ENCODE results near the gene DGUOK.
"Not testable (repeated sequence)": the region's sequence is repeated elsewhere in the genome, so short reads cannot be mapped to it uniquely, and the experiment has no call there.

The DGUOK gene

DNA sequence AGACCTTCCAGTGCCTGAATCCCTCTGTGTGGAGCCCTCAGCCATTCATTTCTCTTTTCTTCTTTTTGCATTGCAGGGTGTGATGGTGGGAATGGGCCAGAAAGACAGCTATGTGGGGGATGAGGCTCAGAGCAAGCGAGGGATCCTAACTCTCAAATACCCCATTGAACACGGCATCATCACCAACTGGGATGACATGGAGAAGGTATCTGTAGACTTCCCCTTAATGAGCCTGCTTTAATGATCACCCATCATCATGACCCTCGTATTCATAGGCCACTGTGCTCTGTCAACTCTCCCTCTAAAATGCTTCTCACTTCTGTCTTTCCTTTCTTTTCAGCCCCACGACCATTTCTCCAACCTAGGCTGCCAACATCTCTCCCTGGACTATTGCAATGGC lies 24.4 kb upstream of the DGUOK start:
- DNase-seq, result no peak

GRCh38 chr2:73903313-73903712 lies 23.4 kb upstream of the DGUOK start:
- DNase-seq, result no peak

DNA sequence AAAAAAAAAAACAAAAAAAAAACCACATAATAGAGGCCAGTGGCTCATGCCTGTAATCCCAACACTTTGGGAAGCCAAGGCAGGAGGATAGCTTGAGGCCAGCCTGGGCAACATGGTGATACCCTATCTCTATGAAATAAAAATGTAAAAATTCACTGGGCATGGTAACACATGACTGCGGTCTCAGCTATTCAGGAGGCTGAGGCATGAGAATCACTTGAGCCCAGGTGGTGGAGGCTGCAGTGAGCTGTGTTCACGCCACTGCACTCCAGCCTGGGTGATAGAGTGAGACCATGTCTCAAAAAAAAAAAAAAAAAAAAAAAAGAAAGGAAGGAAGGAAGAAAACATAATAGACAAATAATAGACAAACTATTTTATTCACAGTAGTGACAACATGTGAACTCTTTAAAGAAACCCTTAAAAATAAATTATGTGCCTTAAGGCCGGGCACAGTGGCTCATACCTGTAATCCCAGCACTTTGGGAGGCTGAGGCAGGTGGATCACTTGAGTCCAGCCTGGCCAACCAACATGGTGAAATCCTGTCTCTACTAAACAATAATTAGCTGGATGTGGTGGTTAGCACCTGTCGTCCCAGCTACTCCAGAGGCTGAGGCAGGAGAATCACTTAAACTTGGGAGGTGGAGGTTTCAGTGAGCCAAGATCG lies 22.6 kb upstream of the DGUOK start:
- not testable (repeated sequence) for DNase-seq

DNA sequence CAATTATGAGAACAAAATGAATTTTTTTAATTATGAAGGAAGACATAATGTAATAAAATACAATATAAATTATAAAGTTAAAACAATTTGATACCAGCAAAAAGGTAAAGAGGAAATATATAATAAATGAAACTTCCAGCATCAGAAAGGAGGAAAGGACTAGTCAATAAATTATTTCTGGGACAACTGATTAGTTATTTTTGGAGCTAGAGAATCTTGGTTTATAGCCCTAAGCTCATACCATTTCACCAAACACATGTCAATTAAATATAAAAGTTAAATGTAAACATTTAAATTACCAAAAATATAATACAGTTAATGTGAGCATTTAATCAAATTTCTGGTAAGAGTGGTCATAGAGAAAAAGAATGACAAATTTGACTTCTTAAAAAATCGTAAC lies 21.7 kb upstream of the DGUOK start:
- no peak for DNase-seq

DNA sequence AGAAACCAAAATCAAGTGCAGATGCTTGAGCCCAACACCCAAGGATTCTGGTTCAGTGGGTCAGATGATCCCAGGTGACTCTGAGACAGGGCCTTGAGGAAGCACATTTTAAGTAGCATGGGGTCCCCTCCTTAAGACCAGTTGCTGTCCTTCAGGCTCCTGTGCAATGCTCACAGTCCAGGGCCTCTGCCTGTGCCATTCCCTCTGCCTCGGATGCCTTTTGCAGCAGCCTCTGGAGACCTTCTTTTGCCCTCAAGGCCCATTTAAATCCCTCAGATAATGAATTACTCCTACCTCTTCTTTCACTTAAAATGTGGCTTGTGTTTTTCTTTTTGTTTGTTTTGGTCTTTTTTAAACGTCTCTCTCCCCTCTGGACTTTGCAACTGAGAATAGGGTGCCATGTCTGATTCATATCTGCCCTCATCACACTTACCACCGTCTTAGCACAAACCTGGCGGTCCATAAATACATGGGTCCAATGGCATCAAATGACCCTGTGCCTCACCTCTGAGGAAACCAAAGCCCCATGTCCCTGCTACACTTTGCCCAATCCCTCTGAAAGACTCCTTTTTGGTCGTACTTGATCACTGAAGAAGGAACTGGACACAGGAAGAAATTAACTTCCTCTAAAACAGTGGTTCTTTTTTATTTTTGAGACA lies 19.7 kb upstream of the DGUOK start:
- no peak for DNase-seq

- peak; percentile 44 for DNase-seq
These were observed 18.7 kb upstream of the DGUOK start for GRCh38 chr2:73907840-73908452.

DNA sequence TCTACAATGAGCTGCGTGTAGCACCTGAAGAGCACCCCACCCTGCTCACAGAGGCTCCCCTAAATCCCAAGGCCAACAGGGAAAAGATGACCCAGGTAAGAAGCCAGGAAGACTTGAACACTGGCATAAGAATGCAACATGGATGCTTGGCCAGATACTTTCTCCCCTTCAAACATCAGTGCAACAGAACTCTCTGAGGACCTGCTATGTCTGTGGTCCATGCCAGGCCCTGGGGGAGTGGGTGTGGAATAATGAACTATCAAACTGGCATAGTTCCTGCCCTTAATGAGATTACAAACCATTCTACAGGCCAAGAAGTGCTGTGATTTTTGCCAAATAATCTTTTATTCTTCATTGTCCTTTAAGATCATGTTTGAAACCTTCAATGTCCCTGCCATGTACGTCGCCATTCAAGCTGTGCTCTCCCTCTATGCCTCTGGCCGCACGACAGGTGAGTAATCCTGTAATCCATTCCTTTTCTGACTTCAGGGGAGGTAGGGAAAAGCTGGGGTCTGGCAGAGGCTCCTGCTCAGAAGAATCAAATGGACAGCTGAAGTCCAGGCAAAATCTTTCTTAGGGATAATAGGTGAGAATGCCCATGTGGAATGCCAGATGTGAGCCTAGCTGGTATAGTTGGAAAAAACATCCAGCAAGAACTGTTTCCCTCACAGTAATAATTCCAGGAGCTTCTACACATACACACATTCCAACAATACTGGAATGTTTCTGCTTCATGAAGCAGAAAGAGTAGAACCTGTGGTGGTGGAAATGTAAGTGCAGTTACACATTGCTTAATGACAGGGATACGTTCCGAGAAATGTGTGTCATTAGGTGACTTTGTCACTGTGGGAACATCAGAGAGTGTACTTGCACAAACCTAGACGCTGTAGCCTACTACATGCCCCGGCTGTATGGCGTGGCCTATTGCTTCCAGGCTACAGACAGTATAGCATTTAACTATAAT lies 17.7 kb upstream of the DGUOK start:
- no peak for DNase-seq

- no peak for DNase-seq
These were observed 15.7 kb upstream of the DGUOK start for GRCh38 chr2:73910873-73911547.

- no peak for DNase-seq
These were observed 15.0 kb upstream of the DGUOK start for GRCh38 chr2:73911548-73912208.

GRCh38 chr2:73913414-73914054 lies 13.1 kb upstream of the DGUOK start:
- DNase-seq, result no peak

GRCh38 chr2:73914667-73915066 lies 12.0 kb upstream of the DGUOK start:
- no peak for DNase-seq

DNA sequence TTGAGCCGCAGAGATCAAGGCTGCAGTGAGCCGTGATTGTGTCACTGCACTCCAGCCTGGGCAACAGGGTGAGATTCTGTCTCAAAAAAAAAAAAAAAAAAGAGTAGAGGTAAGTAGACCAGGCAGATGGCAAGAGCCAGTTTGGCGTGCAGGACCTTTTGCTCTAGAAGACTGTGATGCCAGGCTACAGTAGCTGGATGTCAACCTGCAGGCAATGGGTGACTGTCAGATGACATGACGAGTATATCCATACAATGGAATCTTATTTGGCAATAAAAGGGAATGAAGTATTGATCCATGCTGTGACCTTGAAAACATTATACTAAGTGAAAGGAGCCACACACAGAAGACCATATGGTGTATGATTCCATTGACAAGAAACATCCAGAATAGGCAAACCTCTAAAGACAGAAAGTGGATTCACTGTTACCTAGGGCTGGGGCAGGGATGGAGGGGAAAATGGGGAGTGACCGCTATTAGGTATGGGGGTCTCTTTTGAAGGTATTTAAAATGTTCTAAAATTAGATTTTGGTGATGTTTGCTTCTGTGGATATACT lies 11.2 kb upstream of the DGUOK start:
- no peak for DNase-seq

DNA sequence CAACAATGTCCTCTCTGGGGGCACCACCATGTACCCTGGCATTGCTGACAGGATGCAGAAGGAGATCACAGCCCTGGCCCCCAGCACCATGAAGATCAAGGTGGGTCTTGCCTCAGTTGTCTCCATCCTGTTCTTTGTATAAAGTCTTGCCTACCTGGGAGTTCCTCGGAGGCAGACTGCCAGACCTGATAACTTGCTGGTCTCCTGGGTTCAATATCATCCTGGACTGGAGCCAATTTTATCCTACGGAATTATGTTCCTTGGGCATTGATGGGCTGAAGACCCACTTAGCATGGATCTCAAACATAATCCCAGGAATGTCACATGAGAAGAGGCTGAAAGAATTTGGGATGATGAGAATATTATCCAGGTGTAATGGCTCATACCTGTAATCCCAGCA lies 10.0 kb upstream of the DGUOK start:
- no peak for DNase-seq

- no peak for DNase-seq
These were observed 9.4 kb upstream of the DGUOK start for GRCh38 chr2:73917296-73917695.

GRCh38 chr2:73917696-73918207 lies 8.9 kb upstream of the DGUOK start:
- DNase-seq, result no peak

DNA sequence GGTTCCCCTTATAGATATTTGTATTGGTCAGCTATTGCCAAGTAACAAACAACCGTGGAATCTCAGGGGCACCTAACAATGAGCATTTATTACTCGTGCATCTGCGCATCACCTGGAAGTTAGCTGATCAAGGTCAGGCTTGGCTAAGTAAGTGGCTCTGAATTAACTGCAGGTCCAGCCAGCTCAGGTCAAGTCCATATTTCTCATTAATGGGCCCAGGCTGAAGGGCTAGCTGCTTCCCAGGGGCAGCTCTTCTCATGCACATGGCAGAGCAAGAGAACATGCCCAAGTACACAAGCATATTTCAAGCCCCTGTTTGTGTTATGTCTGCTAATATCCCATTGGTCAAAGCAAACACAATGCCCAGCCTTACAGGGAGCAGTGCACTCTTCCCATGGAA lies 7.8 kb upstream of the DGUOK start:
- no peak for DNase-seq

DNA sequence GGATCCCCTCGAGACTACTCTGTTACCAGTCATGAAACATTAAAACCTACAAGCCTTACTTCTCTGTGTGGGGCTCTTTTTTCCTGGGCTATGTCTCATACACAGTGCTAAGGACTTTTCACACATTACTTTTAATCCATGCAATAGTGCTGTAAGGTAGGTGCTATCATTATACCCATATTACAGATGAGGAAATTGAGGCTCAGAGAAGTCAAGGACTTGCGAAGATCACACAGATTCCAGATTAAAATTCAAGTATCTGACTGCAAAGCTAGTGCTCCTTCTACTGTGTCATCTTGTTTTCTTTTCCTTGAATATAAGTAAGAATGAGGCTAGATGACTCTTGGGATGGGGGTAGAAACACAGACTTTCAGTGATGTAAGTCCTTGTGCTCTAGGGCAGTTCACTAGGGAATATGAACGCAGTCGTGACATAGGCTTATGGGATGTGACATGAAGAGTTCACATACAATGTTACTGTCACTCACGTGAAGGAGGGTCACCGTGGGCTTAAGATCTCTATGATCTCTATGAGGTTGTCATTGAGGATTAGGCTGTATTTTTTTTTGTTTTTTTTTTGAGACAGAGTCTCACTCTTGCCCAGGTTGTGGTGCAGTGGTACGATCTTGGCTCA lies 7.0 kb upstream of the DGUOK start:
- no peak for DNase-seq

DNA sequence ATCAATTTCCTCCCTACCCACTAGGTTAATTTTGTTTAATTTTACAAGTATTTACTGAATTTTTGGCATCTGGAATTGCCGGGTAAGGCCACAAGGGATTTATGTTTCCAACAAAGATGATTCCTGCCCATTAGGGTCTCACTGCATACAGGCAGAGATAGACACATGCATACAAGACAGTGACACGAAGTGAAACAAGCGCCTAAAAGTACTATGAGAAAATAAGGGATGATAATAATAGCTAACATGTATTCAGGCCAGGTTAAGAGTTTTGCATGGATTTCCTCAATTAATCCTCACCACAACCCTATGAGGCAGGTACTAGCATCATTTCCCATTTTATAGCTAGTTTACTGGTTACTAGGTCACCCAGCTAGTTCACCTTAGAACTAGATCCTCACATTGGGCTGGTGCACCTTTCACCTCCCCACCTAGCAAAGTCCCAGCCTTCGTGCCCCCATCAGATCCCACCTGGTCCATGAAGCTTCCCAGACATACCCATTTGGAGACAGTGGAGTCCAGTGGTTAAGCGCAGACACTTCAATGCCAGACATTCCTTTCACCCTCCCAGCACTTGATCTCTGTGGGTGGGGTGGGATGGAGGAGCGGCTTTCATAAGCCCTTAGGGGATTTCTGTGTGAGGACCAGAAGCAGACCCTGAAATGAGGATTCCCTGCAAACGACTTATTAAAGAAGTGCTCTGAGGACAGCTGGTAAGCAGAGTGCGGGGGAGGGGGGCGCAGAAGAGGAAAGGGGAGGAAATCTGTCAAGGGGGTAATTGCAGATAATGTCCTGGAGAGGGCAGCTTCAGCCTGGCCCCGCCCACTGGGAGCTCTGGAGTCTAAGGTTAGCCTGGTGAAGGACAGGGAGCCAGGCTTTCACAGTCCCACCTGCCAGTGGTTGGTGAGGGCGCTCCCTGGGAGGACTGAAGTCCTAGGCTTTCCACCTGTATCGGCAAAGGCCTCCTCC lies 5.8 kb upstream of the DGUOK start:
- peak; percentile 26 for DNase-seq

DNA sequence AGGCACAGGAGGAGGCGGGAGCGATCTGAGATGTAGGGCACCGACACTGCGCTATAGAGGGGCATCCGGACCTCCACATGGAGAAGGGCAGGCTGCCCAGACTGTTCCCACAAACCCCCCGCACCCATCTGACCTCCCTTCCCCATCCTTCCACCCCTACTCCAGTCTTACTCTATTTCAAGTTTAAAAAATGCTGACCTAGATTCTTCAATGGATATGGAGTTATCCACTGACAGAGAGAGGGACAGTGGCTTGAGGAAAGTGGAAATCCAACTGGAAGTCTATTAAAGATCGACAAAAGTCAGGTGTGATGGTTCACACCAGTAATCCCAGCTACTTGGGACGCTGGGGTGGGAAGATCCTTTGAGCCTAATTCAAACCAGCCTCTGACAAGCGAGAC lies 5.1 kb upstream of the DGUOK start:
- DNase-seq, result no peak

All from RPMI8226 (cell line).